Suppressor macrophage treated with lipopolysaccharide for 4 hours (primary cell): ENCODE data around the gene ZNF536.

Experiments used
- DNase-seq: peaks from one replicate; pipeline ENCODE4 v3.0.0-alpha.2; 2020

The ZNF536 gene

GRCh38 chr19:30371960-30372824, at the start of gene ZNF536:
Gene ZNF536, plus strand, starts transcription at chr19:30372384. Its CDS starts 71,179 bp downstream, at chr19:30443563.
- DNase-seq, result no peak

- no peak for DNase-seq
Observed at GRCh38 chr19:30322641-30323320, 49.4 kb upstream of the ZNF536 start.

GRCh38 chr19:30323904-30324303, 48.3 kb upstream of the ZNF536 start:
- DNase-seq, result no peak

GRCh38 chr19:30324982-30325381, 47.2 kb upstream of the ZNF536 start:
- DNase-seq, result no peak

- DNase-seq, result no peak
Observed at GRCh38 chr19:30325676-30326392, 46.4 kb upstream of the ZNF536 start.

GRCh38 chr19:30326393-30326710, 45.8 kb upstream of the ZNF536 start:
- no peak for DNase-seq

GRCh38 chr19:30327331-30327730, 44.9 kb upstream of the ZNF536 start:
- no peak for DNase-seq

DNA sequence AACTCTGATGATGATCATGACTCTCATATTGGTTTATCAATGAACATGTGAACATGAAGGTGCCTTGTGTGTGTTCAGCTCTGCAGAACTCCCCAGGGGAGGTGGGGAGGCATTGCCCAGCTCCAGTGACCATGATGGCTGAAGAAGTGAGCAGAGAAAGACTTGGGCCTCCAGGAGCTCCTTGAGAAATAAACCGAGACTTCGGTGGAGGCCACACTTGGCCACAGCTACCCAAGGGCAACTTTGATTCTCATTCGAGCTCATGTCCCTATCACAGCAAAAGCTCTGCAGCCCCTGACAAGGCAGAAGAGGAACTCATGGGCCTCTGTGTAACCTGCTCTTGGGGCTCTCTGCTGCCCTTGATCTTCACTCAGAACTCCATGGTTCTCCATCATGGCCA, 44.1 kb upstream of the ZNF536 start:
- DNase-seq, result no peak

- no peak for DNase-seq
Observed at GRCh38 chr19:30330266-30330665, 41.9 kb upstream of the ZNF536 start.

GRCh38 chr19:30332445-30333234, 39.5 kb upstream of the ZNF536 start:
- no peak for DNase-seq

GRCh38 chr19:30333291-30334065, 38.7 kb upstream of the ZNF536 start:
- DNase-seq, result no peak

GRCh38 chr19:30334841-30335240, 37.3 kb upstream of the ZNF536 start:
- no peak for DNase-seq

DNA sequence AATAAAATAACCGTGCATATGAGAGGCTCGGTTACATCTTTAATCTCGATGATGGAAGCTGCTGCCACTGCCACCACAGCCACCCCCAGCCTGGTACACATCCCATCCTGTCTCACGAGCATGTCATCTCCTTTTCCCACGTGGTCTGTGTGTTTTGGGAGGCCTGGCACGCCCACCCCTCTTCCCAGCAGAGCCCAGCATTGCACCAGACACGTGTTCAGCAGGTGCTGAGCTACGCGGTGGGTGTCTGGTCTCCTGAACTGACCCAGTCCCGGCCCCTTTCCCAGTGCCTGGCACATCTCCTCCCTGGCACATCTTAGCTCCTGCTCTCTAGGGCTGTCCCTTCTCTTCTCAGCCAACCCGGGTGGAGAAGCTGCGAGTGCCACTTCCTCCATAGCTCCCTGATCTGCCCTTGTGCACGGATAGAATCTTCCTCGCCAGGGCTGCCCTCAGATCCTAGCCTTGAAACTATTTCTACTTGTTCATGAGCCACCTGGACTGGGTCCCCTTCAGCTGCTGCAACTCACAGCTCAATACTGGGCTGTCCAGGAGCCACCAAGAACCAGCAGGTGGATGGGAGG, 36.8 kb upstream of the ZNF536 start:
- no peak for DNase-seq

- no peak for DNase-seq
Observed at GRCh38 chr19:30336290-30336689, 35.9 kb upstream of the ZNF536 start.

GRCh38 chr19:30338041-30338456, 34.1 kb upstream of the ZNF536 start:
- no peak for DNase-seq

DNA sequence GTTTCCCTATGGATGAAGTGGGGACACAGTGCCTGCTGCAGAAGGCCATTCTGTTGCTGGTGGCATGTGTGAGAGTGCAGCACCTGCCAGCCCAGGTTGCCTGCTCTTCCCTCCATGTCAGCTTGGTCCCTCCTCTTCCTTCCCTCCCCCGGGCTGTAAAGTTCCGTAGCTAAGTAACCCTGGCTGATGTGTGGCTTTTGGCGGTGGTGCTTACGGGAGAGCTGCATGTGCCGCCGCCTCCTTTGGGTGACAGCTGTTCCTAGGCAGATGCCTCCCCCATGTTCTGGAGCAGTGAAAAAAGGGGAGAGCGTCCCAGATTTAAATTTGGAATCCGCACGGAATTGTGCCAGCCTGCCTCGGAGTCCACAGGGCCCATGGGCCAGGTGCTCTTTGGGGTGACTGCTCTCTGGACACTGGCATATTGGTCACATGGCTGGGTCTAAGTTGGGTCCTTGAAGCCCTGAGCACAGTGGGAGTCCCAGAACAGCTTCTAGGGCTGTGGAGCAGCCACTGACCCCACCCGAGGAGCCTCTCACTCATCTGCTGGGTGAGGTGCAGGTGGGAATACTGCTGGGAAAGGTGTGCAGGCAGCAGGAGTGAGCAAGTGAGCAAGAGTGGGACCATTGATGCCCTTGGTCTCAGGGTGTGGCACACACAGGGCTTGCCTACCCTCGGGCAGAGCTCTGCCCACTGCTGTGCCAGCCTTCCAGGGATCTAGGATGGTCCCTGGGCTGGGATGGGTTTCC, 33.1 kb upstream of the ZNF536 start:
- no peak for DNase-seq

DNA sequence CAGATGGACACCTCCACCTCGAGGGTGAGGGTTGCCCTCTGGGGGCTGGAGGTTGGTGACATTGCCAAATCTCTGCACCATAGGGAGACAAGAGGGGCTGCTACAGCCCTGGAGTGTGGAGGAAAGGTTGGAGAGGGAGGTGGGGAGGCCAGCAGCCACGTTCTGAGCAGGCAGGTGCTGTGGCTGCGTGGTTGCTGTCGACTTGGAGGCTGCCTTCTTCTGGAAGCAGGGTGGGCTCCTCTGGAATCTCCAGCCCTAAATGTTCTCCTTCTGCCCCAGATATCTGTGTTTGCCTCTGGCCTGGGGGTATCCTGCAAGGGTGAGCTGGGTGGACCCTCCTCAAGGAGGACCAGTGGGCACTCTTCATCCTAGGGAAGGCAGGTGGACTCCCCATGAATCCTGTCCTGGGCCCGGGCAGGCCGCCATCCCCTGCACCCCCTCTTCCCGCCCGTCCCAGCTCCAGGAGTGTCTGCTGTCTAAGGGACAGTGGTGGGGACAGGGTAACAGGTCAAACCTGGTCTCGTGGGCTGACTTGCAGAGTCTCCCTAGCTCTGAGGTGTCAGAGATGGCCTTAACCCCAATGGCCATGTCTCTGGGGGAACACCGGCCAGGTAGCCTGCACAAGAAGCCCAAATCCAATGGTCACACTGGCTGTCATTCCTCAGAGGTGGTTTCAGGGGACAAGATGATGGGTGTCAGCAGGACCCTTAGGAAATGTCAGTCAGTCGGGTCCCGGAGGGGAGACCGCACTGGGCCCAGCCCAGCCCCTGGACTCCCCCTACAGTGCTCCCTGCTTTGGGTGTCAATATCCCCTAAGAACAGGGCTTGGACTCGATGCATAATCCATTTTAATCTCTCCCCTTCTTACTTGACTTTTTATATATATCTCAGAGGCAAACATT, 32.3 kb upstream of the ZNF536 start:
- DNase-seq, result no peak

DNA sequence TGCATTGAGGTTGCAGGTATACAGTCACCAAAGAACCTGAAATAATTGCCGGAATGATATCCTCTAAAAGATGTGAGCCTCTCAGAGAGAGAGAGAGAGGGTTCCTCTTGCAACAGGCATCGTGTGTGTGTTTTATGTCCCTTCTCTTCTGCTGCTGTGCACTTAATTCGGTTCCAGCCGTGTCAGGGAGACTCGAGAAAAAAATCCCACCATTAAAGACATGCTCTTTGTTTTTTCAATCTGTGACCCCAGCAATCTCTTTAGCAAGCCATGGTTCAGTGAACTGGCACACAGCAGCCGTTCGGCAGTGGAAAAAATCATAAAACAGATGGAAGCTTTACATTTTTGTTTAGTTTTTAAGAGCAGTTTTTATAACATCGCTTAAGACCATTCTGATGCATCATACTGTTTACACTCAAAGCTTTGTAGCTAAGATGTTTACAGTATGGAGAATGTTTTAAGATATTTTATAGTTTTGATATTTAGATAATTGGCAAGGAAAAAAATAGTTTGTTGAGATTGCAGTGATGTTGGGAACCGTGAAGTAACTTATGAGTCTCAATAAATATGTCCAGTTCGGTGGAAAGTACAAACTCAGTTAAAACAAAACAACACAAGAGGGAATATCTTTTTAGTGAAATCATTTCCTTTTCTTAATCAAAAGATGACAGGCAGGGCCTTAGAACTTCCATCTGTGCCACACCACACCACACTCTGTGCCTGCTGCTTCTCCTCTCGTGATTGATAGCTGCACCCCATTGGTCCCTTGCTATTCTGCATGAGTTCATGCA, 31.2 kb upstream of the ZNF536 start:
- DNase-seq, result no peak

DNA sequence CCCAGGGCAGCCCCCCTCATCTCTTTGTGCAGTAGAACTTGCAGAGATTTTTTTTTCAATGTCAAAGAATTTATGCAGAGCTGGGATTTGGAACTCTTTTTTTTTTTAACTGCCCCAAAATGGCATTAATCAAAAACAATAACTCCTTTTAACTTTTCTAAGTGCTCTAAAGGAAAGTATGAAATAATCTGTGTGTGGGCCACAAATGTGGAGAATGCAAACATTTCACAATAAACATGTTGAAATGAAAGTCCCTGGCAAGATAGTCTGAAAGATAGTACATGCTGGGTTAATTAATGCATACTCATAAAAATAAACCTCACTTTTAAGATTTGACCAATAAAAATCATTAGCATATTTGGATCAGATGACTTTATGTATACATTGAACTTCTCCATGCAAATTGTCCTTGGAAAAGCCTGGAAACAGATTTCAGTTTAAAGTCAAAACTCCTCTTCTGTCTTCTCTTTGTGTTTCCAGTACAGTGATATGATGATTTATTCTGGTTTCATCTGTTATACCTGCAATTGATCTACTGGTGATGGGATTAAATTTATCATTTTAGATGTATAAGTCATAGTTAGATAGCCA, 30.5 kb upstream of the ZNF536 start:
- no peak for DNase-seq
